K562 (cell line): Measurements from ENCODE around the gene TCIRG1. TPM values are rescaled to one million over a fixed set of nuclear protein-coding genes. Genes with fewer than 3 reads are reported as not detected.

ENCODE experiments used
- ARHGAP35 ChIP-seq: fragments of 450-650 bp; IDR thresholded peaks from 2 replicates; pipeline ENCODE4 v1.6.1; 2018; ENCODE audit not compliant: partially characterized antibody
- ARNT ChIP-seq, 2 experiments: fragments of 450-650 bp; IDR thresholded peaks; 2 replicates each; pipeline ENCODE4 v1.6.1; 2016; ENCODE audit warnings: mild to moderate bottlenecking in 1 of 2
- BCL6 ChIP-seq: fragments of 250-450 bp; sonication (Bioruptor Pico); IDR thresholded peaks from 2 replicates; pipeline ENCODE4 v1.4.0; 2020
- BHLHE40 ChIP-seq: IDR thresholded peaks from 2 replicates; pipeline ENCODE4 v1.6.1; 2011; ENCODE audit warnings: low read length, improper control_type of control experiment
- CAMTA2 ChIP-seq: fragments of 250-450 bp; sonication (Bioruptor Pico); conservative IDR thresholded peaks from 2 replicates; pipeline ENCODE4 v1.5.1; 2022
- E4F1 ChIP-seq: fragments of 250-450 bp; sonication (Bioruptor Pico); IDR thresholded peaks from 2 replicates; pipeline ENCODE4 v1.5.0; 2021; ENCODE audit warnings: mild to moderate bottlenecking, borderline replicate concordance
- FOXP1 ChIP-seq: sonication (generic); formaldehyde crosslinking; IDR thresholded peaks from 2 replicates; pipeline ENCODE4 v1.8.0; 2022; ENCODE audit warnings: mild to moderate bottlenecking, missing genetic modification reagents
- HDAC2 ChIP-seq: fragments of 450-650 bp; IDR thresholded peaks from 2 replicates; pipeline ENCODE4 v1.6.1; 2016; ENCODE audit warnings: mild to moderate bottlenecking
- HNRNPK ChIP-seq: fragments of 200-400 bp; formaldehyde crosslinking; IDR thresholded peaks from one replicate; pipeline ENCODE4 v1.6.1; 2018; ENCODE audit warnings: mild to moderate bottlenecking, low read depth, low read length; ENCODE audit not compliant: poor library complexity, severe bottlenecking
- HNRNPUL1 ChIP-seq: fragments of 200-400 bp; formaldehyde crosslinking; IDR thresholded peaks from 2 replicates; pipeline ENCODE4 v1.6.1; 2017; ENCODE audit warnings: low read length
- IFI16 ChIP-seq: fragments of 250-450 bp; sonication (Bioruptor Pico); IDR thresholded peaks from 2 replicates; pipeline ENCODE4 v2.1.2; 2022; ENCODE audit warnings: mild to moderate bottlenecking, inconsistent platforms
- LCOR ChIP-seq: sonication (generic); formaldehyde crosslinking; IDR thresholded peaks from 2 replicates; pipeline ENCODE4 v1.8.0; 2022; ENCODE audit warnings: mild to moderate bottlenecking, missing genetic modification reagents
- MCM3 ChIP-seq: fragments of 450-650 bp; IDR thresholded peaks from 2 replicates; pipeline ENCODE4 v1.6.1; 2016
- NFYB ChIP-seq: IDR thresholded peaks from 2 replicates; pipeline ENCODE4 v1.6.1; 2011; ENCODE audit warnings: mild to moderate bottlenecking, moderate library complexity; ENCODE audit not compliant: insufficient read length; ENCODE audit errors: extremely low read depth
- POLR2AphosphoS5 ChIP-seq: IDR thresholded peaks from 2 replicates; pipeline ENCODE4 v1.6.1; 2011; ENCODE audit warnings: mild to moderate bottlenecking, low read depth, low read length, moderate library complexity; ENCODE audit not compliant: control insufficient read depth, insufficient read depth
- POLR3A ChIP-seq: IDR thresholded peaks from 2 replicates; pipeline ENCODE4 v1.6.1; 2011; ENCODE audit warnings: borderline replicate concordance, mild to moderate bottlenecking, moderate library complexity; ENCODE audit not compliant: insufficient read length, insufficient read depth; ENCODE audit errors: extremely low read depth
- SIN3A ChIP-seq, 2 experiments: fragments of 150-350 bp in 1 of 2; IDR thresholded peaks; 2 replicates each; pipeline ENCODE4 v1.6.1; 2011 to 2016; ENCODE audit warnings: borderline replicate concordance in 2 of 2, low read depth in 2 of 2, low read length in 2 of 2, mild to moderate bottlenecking in 2 of 2, moderate library complexity in 2 of 2; ENCODE audit not compliant: control insufficient read depth in 1 of 2
- SLC30A9 ChIP-seq: fragments of 250-450 bp; sonication (Bioruptor Pico); IDR thresholded peaks from 2 replicates; pipeline ENCODE4 v1.8.0; 2022; ENCODE audit warnings: mild to moderate bottlenecking, moderate library complexity
- ZBTB5 ChIP-seq: fragments of 450-650 bp; IDR thresholded peaks from 2 replicates; pipeline ENCODE4 v1.6.1; 2017; ENCODE audit warnings: antibody characterized with exemption
- ZBTB7A ChIP-seq: IDR thresholded peaks from 2 replicates; pipeline ENCODE4 v1.6.1; 2011; ENCODE audit warnings: low read depth, mild to moderate bottlenecking, low read length, moderate library complexity, borderline replicate concordance; ENCODE audit not compliant: control insufficient read depth
- ZKSCAN8 ChIP-seq: fragments of 200-800 bp; sonication (Bioruptor generic); IDR thresholded peaks from 2 replicates; pipeline ENCODE4 v1.6.1; 2016; ENCODE audit warnings: missing genetic modification characterization, missing compliant biosample characterization
- ZNF217 ChIP-seq: sonication (generic); formaldehyde crosslinking; IDR thresholded peaks from 2 replicates; pipeline ENCODE4 v1.8.0; 2022; ENCODE audit warnings: mild to moderate bottlenecking, missing genetic modification reagents
- ZNF311 ChIP-seq: fragments of 250-450 bp; sonication (Bioruptor Pico); IDR thresholded peaks from 2 replicates; pipeline ENCODE4 v1.4.0; 2020; ENCODE audit warnings: mild to moderate bottlenecking, moderate library complexity
- ZNF511 ChIP-seq: sonication (generic); formaldehyde crosslinking; IDR thresholded peaks from 2 replicates; pipeline ENCODE4 v1.8.0; 2022; ENCODE audit warnings: mild to moderate bottlenecking, missing genetic modification reagents
- ZSCAN32 ChIP-seq: fragments of 450-650 bp; formaldehyde crosslinking; IDR thresholded peaks from 2 replicates; pipeline ENCODE4 v1.4.0; 2020; ENCODE audit warnings: mild to moderate bottlenecking, moderate library complexity
- polyA plus RNA-seq, 8 experiments: library from polyadenylated mRNA; depleted of rRNA in 4 of 8; stranded (reverse) in 5 of 8; unstranded in 3 of 8; fragments of >200 nt; fragmentation: Nextera tagmentation in 2 of 8; fragmentation: Illumina TruSeq in 1 of 8; extraction: Ambion mirVana in 2 of 8; extraction: Trizol in 1 of 8; gene quantifications; 2 replicates each; pipeline versions ENCODE4 v1.2.1 to v1.2.3, GENCODE V29; 2011 to 2014; ENCODE audit warnings: inconsistent platforms in 1 of 8, missing spikeins in 1 of 8
- total RNA-seq, 7 experiments: library from RNA; depleted of rRNA in 6 of 7; stranded (reverse); fragments of >200 nt in 6 of 7; fragmentation: Illumina TruSeq in 2 of 7; extraction: Trizol in 2 of 7; gene quantifications; 2 replicates each; pipeline versions ENCODE4 v1.2.1 to v1.2.3, GENCODE V29; 2011 to 2021; ENCODE audit warnings: low replicate concordance in 1 of 7

Gene TCIRG1
- total and polyA plus RNA-seq, 9 of the 15 experiments (the other 6 are each of a cell fraction or from before 2014, with no cell fraction given), result 0.49 to 143 (median 24.4) TPM

GRCh38 chr11:68043349-68044144, 4.7 kb downstream of the TCIRG1 start (continued):
- no peak for TF ChIP-seq IFI16
- 0 out of 2 replicates have a peak, but pooled peaks have one; percentile 16 for TF ChIP-seq ZBTB5
- TF ChIP-seq FOXP1 (CRISPR knock-in tag), result 0 out of 2 replicates have a peak, but pooled peaks have one; percentile 48
- peak; percentile 34; the same call in 1 of the 2 replicates for TF ChIP-seq POLR2AphosphoS5
- TF ChIP-seq HDAC2, result peak; percentile 81; the same call in 1 of the 2 replicates
- no peak for TF ChIP-seq ZSCAN32 (CRISPR knock-in tag)
- peak; percentile 87 for TF ChIP-seq ZBTB7A
- TF ChIP-seq ZNF217 (CRISPR knock-in tag), result no peak
- no peak for TF ChIP-seq ARNT (IDR thresholded peaks at IDR 0.05)
- TF ChIP-seq BHLHE40, result peak; percentile 83
- no peak for TF ChIP-seq MCM3
- TF ChIP-seq NFYB, result no peak
- TF ChIP-seq E4F1 (CRISPR knock-in tag), result no peak
- TF ChIP-seq ZKSCAN8, result no peak
- no peak for TF ChIP-seq HNRNPK
- TF ChIP-seq ARHGAP35, result no peak
- TF ChIP-seq SLC30A9 (CRISPR knock-in tag), result no peak
- no peak for TF ChIP-seq ZNF311 (CRISPR knock-in tag)
- no peak for TF ChIP-seq ZNF511
- TF ChIP-seq LCOR (CRISPR knock-in tag), result no peak
- no peak for TF ChIP-seq CAMTA2 (CRISPR knock-in tag)
- TF ChIP-seq POLR3A, result no peak
- no peak for TF ChIP-seq SIN3A (IDR thresholded peaks at IDR 0.05; ENCODE audit: borderline replicate concordance in 2 of 2, control insufficient read depth in 1 of 2, low read depth in 2 of 2, low read length in 2 of 2)
- no peak for TF ChIP-seq HNRNPUL1
- TF ChIP-seq BCL6, result no peak
